G401 (cell line): ENCODE measurements around the gene CEP83. TPM values are rescaled to one million over a fixed set of nuclear protein-coding genes. Genes with fewer than 3 reads are reported as not detected.
A peak's percentile ranks its signal among the peaks of the same experiment; 100 is the strongest.
"Not testable (repeated sequence)": the region's sequence is repeated elsewhere in the genome, so short reads cannot be mapped to it uniquely, and the experiment has no call there.

Experiments used
- DNase-seq: peaks from one replicate; pipeline ENCODE4 v3.0.0-alpha.2; 2015; ENCODE audit warnings: low spot score
- in situ Hi-C: cut with HindIII; loops from 2 replicates; pipeline ENCODE4 v1.10.0; 2016; ENCODE audit warnings: low sequenced_read_pairs, mixed read lengths
- total RNA-seq: library from RNA; depleted of rRNA; stranded (reverse); fragments of >200 nt; shearing (Covaris generic); gene quantifications from 2 replicates; pipeline ENCODE4 v1.2.3, GENCODE V29; 2014

CEP83 gene
- total RNA-seq, 1 experiment from 2014 or later = 16.1 TPM

GRCh38 chr12:94437303-94437702, 22.4 kb downstream of the CEP83 start:
- DNase-seq = no peak
- in situ Hi-C loops = no loop called here

GRCh38 chr12:94435511-94435927, 24.1 kb downstream of the CEP83 start:
- in situ Hi-C loops = no loop called here

GRCh38 chr12:94434171-94434570, 25.5 kb downstream of the CEP83 start:
- in situ Hi-C loops = no loop called here
- DNase-seq = no peak

More at GRCh38 chr12:94435511-94435927, 24.1 kb downstream of the CEP83 start:
- no peak for DNase-seq

GRCh38 chr12:94433744-94434143, 25.9 kb downstream of the CEP83 start:
- no peak for DNase-seq
- in situ Hi-C loops = no loop called here

- DNase-seq = no peak
- in situ Hi-C loops = no loop called here
These were observed 29.4 kb downstream of the CEP83 start for GRCh38 chr12:94430304-94430703.

- in situ Hi-C loops = no loop called here
- DNase-seq = no peak
These were observed 30.0 kb downstream of the CEP83 start for GRCh38 chr12:94429633-94430032.

GRCh38 chr12:94429191-94429590, 30.5 kb downstream of the CEP83 start:
- DNase-seq = no peak
- in situ Hi-C loops = no loop called here

GRCh38 chr12:94427501-94428381, 31.9 kb downstream of the CEP83 start:
- DNase-seq = no peak
- in situ Hi-C loops = no loop called here

- in situ Hi-C loops = no loop called here
These were observed 33.6 kb downstream of the CEP83 start for GRCh38 chr12:94426049-94426448.

GRCh38 chr12:94424830-94425229, 34.8 kb downstream of the CEP83 start:
- in situ Hi-C loops = not testable (repeated sequence)
- DNase-seq = peak; percentile 54

More at GRCh38 chr12:94426049-94426448, 33.6 kb downstream of the CEP83 start:
- no peak for DNase-seq

- in situ Hi-C loops = no loop called here
- DNase-seq = no peak
These were observed 37.6 kb downstream of the CEP83 start for GRCh38 chr12:94421868-94422740.

- no peak for DNase-seq
- in situ Hi-C loops = no loop called here
These were observed 41.1 kb downstream of the CEP83 start for GRCh38 chr12:94418517-94418916.

GRCh38 chr12:94416613-94417012, 43.1 kb downstream of the CEP83 start:
- in situ Hi-C loops = no loop called here

GRCh38 chr12:94415066-94415465, 44.6 kb downstream of the CEP83 start:
- in situ Hi-C loops = no loop called here
- DNase-seq = no peak

More at GRCh38 chr12:94416613-94417012, 43.1 kb downstream of the CEP83 start:
- DNase-seq = no peak

- no peak for DNase-seq
- in situ Hi-C loops = no loop called here
These were observed 54.1 kb downstream of the CEP83 start for GRCh38 chr12:94405413-94406116.

- no peak for DNase-seq
- in situ Hi-C loops = no loop called here
These were observed 54.8 kb downstream of the CEP83 start for GRCh38 chr12:94404854-94405253.

- in situ Hi-C loops = no loop called here
- DNase-seq = no peak
These were observed 58.3 kb downstream of the CEP83 start for GRCh38 chr12:94401326-94401725.

GRCh38 chr12:94398685-94399084, 61.0 kb downstream of the CEP83 start:
- in situ Hi-C loops = not testable (repeated sequence)

GRCh38 chr12:94397401-94397800, 62.3 kb downstream of the CEP83 start:
- DNase-seq = no peak
- in situ Hi-C loops = no loop called here

More at GRCh38 chr12:94398685-94399084, 61.0 kb downstream of the CEP83 start:
- DNase-seq = not testable (repeated sequence)
